GM21526 (cell line): ENCODE measurements around the gene NXPH3.

ENCODE experiments used
- ATAC-seq: cut with Tn5 transposase; IDR thresholded peaks from one replicate; pipeline ENCODE4 v1.9.1; 2021; ENCODE audit warnings: moderate library complexity; ENCODE audit not compliant: unreplicated experiment, low FRiP score

The NXPH3 gene

DNA sequence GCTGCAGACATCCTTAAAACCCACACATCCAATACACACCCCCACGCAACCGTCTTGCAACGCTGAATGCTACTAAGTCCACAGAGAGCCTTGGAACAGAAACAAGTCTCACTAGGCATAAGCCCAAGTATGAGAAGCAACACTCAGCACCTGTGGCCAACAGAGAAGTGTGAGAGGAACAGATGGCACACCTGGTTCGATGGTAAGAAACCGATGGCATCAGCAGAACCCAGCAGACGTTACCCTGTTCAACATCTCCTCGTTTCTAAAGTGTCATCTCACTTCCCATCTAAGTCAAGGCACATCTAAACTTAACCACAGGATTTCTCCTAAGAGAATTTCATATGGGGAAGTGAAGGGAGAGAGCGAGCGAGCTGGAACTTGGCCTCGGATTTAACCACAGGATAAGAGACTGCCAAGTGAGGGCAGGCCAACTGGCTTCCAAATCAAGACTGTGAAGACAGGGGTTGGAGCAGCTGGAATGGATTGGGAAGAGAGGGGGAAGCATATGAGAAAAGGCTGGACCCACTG is 41.0 kb downstream of the NXPH3 start:
- ATAC-seq: no peak

DNA sequence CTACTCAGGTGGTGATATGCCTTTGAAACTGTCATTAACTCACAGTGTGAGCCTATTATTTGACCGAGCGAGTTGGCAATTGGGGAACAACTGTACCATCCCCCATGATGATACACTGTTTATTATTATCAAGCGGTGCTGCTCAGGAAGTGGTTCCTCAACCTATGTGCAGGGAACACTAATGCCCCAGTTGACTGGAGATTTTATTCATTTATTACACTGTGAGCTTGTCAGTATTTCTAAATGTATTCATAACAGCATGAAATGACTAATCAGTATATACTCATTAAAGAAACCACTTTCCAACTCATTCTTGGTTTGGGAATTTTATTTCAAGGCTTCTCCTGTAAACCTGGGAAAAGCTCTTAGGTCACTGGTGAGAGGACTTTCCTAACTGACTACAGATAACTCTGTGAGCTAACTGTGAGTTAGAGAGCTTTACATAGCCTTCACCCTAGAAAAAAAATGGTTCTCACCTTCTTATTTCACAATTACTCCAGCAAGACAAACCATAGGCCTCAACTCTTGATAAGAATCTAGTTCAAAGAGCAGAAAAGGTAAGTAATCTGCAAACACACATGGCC is 42.4 kb downstream of the NXPH3 start:
- ATAC-seq: no peak

DNA sequence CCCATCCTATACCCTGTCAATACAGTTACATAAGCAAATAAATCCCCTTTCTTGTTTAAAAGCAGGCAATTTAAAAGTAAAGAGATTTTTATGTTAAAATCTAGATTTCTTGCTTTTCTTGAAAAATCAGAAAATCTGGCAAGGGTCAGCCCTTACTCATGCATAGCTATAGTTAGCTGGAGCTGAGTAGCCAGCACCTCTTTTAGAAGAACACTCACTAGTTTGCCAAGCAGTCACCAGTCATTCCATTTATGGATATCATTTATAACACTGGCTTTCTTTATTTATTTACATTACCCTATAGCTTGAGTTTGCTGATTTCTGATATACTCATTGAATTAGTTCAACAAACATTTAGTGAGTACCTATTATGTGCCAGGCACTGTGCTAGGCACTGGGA is 45.7 kb downstream of the NXPH3 start:
- no peak for ATAC-seq

DNA sequence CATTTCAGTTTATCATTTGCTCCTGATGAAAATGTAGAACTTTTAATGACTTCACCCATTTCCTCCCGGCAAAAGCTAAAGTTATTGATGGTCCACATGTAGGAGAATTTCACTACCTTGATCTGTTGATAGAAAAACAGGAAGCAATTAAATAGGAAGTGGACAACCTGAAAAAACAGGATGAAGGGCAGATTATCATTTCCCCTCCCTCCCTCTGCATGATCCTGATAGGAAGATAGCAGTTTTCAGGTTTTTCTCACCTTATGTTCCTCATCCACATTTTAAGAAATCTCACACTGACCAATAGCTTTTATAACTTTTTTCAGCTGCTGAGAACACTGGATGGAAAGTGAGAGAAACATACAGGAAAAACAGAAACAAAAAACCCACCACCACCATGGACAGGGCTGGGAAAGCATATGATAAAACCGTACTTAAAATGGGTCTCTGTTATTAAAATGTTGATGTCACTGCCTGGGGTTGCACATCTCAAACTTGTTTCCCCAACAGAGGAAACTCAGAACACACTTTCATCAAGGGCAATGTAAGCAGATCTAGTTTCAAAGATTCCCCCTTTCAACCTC is 46.4 kb downstream of the NXPH3 start:
- ATAC-seq: no peak

DNA sequence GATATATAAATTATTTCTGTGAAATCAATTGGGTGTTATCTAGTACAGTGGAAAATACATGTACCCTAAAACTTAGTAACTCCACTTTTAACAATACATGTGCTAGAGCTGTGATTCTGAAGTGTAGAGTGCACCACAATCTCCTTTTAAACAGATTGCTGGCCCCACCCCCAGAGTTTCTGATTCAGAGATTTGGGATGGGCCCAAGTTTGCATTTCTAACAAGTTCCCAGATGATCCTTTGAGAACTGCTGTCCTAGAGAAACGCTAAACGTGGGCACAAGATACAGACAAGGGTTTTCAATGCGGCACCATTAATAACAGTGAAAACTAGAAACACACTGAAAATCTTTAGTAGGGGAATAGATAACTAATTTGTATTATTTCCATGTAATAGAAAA is 49.2 kb downstream of the NXPH3 start:
- ATAC-seq: no peak

DNA sequence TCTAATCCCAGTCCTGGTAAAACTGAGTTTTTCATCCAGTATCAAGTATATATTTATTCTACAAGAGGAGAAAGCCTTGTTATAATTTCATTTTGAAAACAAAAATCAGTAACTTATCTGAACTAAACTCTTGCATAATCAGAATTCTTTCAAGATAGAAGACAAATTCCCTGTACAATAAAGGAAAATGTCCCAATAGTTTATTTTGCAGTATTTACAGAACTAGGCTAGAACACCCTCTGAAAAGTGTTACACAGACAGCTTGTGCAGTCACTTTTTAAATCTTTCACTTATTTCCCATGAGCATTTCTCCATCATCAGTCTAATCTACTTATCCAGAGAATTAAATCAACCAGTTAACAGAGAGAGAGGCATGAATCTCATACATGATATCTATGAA is 53.8 kb downstream of the NXPH3 start:
- ATAC-seq: no peak

DNA sequence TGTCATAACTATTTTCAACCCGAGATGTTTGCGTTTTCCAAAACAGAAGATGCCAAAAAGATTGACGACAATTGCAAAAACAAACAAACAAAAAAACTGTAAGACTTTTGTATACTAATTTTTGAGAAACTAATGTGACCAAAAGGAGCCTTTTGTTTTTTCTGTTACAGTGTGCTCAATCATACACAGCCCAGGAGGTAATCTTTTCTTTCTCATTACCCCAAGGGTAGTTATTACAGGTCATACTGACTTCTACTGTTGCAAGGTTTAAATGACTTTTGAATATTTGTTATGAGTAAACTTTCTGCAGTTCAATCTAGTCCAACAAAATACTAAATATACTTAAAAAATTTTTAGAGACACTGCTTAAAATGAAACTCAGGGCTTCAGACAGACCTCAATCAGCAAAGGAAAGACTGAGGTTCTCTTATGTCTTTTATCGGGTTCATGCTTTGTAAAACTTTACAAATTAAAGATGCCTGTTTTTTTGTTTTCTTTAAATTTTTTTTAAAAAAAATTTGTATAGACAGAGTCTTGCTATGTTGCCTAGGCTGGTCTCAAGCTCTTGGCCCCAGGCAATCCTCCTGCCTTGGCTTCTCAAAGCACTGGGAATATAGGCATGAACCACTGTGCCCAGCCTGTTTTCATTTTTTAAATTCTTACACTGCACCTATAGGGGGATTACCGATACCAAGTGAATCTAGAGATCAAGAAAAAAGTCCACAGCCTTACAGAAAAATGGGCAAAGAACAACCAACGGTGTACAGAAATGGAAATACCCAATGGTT is 54.6 kb downstream of the NXPH3 start:
- ATAC-seq: no peak

DNA sequence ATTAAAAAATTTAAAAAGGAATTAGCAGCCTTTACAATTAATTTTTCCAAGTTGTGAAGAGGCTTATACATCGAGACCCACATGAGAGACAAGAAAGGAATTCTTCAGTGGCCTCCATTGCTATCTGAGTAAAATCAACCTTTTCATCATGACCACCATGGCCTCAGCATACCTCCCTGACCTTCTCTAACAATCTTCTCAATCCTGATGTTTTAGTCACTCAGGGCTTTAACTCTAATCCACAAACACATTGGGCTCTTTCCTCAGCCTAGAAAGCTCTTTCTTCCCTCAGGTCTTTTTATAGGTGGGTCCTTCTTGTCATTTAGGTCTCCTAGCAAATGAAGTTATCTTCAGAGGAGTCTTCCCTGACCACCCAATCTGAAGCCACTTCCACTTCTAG is 55.8 kb downstream of the NXPH3 start:
- no peak for ATAC-seq
